Measurements from ENCODE around the gene TTF2.

The TTF2 gene

GRCh38 chr1:117143172-117143571 is 83.0 kb downstream of the TTF2 start:
- no peak for DNase-seq (ENCODE audit: low read depth in 2 of 2)
- H3K4me3 ChIP-seq (replicated peaks in 1 of 2; ENCODE audit: low read depth in 2 of 2, low read length in 2 of 2) = no peak overlapping the region
- no peak for TF ChIP-seq CTCF (IDR thresholded peaks at IDR 0.05; ENCODE audit: low read depth, low read length)

- no peak for TF ChIP-seq CTCF (IDR thresholded peaks at IDR 0.05; ENCODE audit: low read depth, low read length)
- peak in 1 of 2 donors; percentile 20 for DNase-seq (ENCODE audit: low read depth in 2 of 2)
- no peak overlapping the region for H3K4me3 ChIP-seq (replicated peaks in 1 of 2; ENCODE audit: low read depth in 2 of 2, low read length in 2 of 2)
Observed at GRCh38 chr1:117143871-117144270, 83.7 kb downstream of the TTF2 start.

- DNase-seq (ENCODE audit: low read depth in 2 of 2) = no peak
- no peak overlapping the region for H3K4me3 ChIP-seq (replicated peaks in 1 of 2; ENCODE audit: low read depth in 2 of 2, low read length in 2 of 2)
- no peak for TF ChIP-seq CTCF (IDR thresholded peaks at IDR 0.05; ENCODE audit: low read depth, low read length)
Observed at GRCh38 chr1:117146072-117146471, 85.9 kb downstream of the TTF2 start.

GRCh38 chr1:117146575-117147340 is 86.6 kb downstream of the TTF2 start:
- no peak overlapping the region for H3K4me3 ChIP-seq (replicated peaks in 1 of 2; ENCODE audit: low read depth in 2 of 2, low read length in 2 of 2)
- DNase-seq (ENCODE audit: low read depth in 2 of 2) = peak; percentile 75 to 87
- no peak for TF ChIP-seq CTCF (IDR thresholded peaks at IDR 0.05; ENCODE audit: low read depth, low read length)

GRCh38 chr1:117147341-117147831 is 87.3 kb downstream of the TTF2 start:
- H3K4me3 ChIP-seq (replicated peaks in 1 of 2; ENCODE audit: low read depth in 2 of 2, low read length in 2 of 2) = no peak overlapping the region
- no peak for DNase-seq (ENCODE audit: low read depth in 2 of 2)
- no peak for TF ChIP-seq CTCF (IDR thresholded peaks at IDR 0.05; ENCODE audit: low read depth, low read length)

- peak; percentile 13 to 49 for DNase-seq (ENCODE audit: low read depth in 2 of 2)
- TF ChIP-seq CTCF (IDR thresholded peaks at IDR 0.05; ENCODE audit: low read depth, low read length) = no peak
Observed at GRCh38 chr1:117147856-117148588, 87.9 kb downstream of the TTF2 start.

More at GRCh38 chr1:117147856-117148588, 87.9 kb downstream of the TTF2 start:
- no peak overlapping the region for H3K4me3 ChIP-seq (replicated peaks in 1 of 2; ENCODE audit: low read depth in 2 of 2, low read length in 2 of 2)

All from cardiac fibroblast (primary cell).